RCC 7860 (cell line): ENCODE measurements around the gene LRRC28.
"Not testable (repeated sequence)": the region's sequence is repeated elsewhere in the genome, so short reads cannot be mapped to it uniquely, and the experiment has no call there.

Experiments used
- DNase-seq: peaks from one replicate; pipeline ENCODE4 v3.0.0-alpha.2; 2015; ENCODE audit warnings: low spot score
- FAIRE-seq: peaks from 2 replicates; lab custom pipeline; 2012; peaks lifted over from hg19 to GRCh38; lab: Jason Lieb, UNC

LRRC28 gene

DNA sequence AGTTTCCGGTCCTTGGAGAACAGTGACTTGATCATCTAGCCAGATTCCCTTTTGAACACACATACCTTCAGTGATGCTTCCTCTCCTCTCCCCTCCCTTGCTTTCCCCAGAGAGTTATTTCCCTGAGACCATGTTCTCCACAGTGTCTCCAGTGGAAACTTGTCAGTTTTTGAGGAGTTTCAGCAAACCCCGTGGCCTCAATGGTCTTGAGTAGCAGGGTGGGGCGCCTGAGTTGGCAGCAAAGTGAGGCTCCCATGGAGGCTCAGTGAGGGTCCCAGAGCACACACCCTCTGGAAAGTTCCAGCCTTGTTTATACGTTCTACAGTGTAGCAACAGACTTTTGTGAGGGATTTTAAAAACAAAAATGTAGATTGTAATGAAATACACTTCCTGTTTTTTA is 135.1 kb downstream of the LRRC28 start:
- DNase-seq, result no peak
- FAIRE-seq, result no peak

DNA sequence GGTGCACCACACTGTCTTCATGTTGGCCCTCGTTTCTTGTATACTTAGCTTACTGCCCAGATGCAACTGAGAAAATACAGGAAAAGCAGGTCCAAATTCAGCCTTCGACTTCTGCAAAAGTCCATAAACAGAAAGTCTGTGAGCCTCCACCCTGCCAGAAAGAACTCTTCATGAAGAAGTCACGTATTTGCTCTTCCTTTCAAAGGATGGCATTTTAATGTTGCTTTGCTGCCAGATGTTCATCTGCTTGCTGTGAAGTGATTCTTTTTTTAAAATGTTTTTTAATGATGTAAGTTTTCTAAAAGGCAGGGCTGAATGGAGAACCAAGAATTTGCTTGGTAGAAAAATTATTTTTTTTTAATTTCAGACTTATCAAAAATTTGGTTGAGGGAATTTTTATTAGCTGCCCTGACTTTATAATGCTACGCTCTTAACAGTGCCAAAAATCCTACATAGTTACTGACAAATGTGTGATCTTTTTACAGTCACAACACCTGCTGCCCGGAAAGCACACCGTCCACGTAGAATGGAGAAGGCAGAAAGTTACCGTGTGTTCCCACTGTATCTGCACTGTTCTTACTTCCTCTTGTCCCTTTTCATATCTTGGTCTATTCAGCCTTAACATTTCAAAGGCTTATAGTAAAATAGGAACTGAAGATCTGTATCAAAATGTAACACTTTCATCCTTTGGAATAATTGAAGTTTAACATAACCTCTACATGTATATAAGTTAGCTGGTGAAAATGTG is 136.3 kb downstream of the LRRC28 start:
- no peak for FAIRE-seq

DNA sequence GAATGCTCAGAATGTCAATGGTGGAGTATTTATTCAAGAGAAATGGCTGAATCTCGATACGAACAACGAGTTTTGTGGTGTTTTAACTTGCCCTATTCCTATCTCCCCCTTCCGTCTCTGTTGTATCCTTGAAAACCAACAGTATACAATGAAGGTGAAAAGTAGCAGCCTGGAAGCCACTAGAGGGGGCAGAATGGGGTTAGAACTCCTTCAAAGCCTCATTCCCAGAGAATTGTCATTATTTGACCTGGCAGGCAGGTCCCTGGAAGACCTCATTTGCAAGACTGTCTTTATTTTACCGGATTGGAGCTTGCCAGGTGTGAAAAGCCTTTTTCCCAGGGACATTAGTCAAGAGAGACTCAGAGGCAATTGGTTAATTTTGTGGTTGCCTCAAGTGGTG is 139.4 kb downstream of the LRRC28 start:
- FAIRE-seq (no peak), DNase-seq (no peak)

More for the DNA sequence above, 136.3 kb downstream of the LRRC28 start:
- DNase-seq, result no peak

DNA sequence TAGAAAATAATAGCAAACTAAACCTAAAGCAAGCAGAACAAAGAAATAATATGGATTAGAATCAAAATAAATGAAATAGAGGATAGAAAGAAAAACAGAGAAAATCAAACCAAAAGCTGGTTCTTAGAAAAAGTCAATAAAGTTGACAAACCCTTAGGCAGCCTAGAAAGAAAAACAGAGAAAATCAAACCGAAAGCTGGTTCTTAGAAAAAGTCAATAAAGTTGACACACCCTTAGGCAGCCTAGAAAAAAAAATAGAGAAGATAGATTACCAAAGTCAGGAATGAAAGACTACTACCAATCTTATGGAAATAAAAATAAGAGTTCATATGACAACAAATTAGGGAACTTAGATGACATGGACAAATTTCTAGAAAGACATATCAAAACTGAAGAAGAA is 142.4 kb downstream of the LRRC28 start:
- no peak for FAIRE-seq
- DNase-seq, result no peak

DNA sequence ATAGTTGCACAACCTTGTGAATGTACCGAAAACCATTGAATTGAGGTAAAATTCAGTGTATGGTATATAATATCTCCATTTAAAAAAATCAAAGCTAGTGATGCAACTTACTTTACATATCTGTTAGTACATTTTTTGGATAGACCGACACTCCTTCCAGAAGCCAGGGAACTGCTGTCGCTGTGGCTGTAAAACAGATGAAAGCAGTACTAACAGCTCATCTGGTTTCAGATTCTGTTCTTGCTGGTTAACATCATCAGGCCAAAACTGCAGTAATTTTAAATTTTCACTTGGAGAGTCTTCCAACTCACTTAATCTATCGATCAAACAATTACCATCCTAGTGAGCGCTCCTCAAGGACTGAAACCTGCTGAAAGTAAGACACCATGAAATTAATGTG is 145.1 kb downstream of the LRRC28 start:
- FAIRE-seq (no peak), DNase-seq (no peak)

DNA sequence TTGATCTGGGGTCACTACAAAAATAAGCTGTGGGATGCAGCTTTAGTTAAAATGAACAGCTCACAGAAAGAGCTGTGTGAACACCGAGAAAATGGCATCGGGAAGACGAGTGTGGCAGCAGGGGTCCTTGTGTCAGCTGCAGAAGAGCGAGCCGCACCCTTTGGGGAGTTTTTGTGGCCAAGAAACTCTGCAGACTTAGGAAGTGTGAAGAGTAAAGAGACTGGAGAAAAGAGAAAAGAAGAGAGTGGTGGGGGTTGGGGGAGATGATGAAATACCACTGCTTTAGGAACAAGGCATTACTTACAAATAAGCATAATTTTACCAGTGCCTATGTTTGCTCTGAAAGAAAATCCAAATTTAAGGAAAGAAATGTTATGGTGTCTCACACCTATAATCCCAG is 147.8 kb downstream of the LRRC28 start:
- no peak for DNase-seq
- no peak for FAIRE-seq

DNA sequence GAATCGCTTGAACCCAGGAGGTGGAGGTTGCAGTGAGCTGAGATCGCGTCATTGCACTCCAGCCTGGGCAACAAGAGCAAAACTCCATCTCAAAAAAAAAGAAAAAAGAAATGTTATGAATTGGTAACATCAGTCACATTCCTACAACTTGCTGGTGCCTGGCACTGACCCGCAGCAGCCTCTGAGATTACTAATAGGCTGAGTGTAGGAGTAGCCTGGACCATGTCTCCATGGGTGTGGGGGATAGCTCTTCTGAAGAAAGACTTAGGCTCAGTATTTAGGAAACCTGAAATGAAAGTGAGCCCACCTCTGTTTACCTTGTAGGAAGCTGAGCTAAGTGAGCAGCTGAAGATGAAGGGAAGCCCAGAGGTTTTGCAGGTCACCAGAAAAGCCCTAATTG is 148.3 kb downstream of the LRRC28 start:
- DNase-seq, result no peak
- FAIRE-seq, result no peak

DNA sequence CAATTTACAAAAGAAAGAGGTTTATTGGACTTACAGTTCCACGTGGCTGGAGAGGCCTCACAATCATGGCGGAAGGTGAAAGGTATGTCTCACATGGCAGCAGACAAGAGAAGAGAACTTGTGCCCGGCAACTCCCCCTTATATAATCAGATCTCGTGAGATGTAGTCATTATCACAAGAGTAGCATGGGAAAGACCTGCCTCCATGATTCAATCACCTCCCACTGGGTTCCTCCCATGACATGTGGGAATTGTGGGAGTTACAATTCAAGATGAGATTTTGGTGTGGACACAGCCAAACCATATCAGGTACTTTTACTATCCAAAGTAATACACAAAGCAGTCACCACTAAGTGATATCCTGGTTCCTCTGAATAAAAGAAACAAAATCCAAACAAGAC is 149.9 kb downstream of the LRRC28 start:
- not testable (repeated sequence) for DNase-seq, FAIRE-seq

DNA sequence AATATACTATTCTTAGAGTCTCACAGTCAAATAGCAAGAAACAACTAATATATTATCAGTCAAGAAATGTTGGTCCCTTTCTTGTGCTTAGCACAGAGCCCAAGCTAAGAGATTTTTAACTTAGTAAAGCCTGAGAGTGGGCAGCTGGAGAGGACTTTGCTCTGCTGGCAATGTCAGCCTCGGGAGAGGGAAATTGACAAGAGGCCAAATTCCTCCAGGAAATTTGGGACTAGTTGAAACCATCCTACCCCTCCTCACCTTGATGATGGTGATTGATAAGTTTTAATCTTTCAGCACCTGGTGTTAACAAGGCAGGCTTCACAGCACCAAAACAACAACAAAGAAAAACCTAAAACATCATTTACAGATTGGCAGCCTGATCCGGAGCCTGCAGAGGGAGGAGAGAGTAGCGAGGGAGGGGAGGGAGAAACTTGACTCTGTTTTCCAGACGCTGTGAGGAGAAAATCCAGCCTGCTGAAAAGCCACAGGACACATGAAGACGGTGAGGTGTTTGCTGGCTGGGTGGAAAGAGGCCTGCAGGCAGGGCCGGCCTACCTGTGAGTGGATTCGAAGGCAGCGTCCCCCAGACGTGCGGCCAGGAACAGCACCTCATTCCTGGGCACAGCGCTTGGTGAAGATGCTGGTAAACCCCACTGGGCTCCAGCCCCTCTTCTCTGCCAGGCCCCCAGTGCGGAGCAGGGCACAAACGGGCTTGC is 150.9 kb downstream of the LRRC28 start:
- no peak for DNase-seq
- no peak for FAIRE-seq

DNA sequence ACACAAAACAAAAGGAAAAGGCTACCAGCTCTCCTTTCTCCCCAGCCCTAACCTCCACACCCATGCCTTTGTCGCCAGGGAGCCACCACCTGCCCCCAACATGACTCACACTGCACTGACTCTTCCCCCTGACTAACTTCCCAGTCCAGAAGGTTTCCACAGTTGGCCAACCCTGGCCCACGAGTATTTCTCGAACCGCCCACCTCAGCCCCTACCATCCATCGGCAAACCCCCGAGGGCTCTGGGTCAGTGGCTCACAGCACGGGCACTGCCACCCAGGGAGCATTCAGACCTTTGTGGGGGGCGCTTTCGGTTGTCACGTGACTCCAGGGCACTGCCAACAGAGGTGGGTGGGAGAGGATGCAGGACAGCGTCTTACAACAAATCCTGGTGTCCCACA is 152.3 kb downstream of the LRRC28 start:
- DNase-seq (peak; percentile 38), FAIRE-seq (no peak)

DNA sequence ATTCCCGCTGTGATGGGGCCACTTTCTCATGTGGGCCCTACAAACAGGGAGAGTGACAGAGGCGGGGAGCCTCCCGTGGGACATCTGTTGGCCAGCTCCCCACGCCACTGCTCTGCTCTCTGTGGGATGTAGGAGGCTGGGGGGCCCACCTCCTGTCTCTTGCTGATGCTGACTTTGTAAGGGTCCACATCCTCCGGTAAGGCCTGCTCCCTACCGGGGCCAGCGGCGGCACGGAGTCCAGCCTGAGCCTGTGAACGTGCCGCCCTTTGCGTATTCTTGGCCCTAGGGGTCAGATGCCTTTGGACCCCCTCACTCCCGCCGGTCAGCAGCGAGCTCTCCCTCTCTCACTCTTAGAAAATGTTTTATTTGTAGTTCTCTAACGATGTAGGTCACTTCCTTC is 153.2 kb downstream of the LRRC28 start:
- no peak for FAIRE-seq

DNA sequence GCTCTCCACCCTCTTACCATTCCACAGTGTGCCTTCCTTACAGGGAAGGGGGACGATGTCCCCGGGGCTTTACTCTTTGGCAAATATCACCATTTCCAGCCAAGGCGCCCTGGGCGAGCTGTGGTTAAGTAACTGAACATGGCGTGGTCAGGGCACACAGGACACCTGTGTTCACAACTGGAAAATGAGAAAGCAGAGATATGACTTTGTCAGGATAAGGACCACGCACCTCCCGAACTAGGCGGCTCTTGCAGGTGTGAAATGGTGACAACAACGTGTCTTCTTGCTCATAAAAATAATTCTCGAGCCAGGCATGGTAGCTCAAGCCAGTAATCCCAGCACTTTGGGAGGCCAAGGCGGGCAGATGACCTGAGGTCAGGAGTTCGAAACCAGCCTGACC is 154.8 kb downstream of the LRRC28 start:
- FAIRE-seq (no peak), DNase-seq (no peak)

More for the DNA sequence above, 153.2 kb downstream of the LRRC28 start:
- DNase-seq, result no peak

DNA sequence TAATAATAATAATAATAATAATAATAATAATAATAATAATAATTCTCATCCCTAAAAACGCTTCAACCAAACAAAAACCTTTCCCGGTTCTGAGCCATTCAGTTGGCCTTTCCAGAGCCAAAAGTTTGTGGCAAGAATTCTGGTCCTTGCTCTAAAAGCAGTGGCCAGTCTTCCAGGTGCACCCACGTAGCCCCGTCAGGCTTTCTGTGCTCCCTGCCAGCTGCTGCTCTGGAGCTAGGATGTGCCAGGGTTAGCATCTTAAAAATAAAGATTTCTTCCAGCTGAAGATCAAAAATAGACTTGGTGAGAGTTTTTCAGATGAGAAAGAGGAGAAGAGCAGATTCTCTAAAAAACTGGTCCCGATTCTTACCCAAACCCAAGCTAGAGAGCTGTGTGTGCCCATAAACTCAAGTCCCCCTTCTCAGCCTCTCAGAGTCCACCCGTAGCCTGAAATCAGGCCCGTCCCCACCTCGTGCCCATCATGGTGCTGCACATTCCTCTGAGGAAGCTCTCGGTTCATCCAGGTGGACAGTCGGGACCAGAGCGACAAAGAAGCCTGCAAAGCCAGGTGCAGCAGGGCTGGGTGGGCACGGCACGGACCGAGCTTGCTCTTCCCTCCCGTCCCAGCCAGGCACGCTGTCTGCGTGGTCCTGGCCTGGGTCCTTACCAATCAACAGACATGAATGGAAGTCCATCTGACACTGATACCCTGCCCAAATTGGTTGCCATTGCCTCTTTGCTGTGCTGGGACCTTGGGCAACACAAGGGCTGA is 155.6 kb downstream of the LRRC28 start:
- FAIRE-seq, result no peak
- no peak for DNase-seq

DNA sequence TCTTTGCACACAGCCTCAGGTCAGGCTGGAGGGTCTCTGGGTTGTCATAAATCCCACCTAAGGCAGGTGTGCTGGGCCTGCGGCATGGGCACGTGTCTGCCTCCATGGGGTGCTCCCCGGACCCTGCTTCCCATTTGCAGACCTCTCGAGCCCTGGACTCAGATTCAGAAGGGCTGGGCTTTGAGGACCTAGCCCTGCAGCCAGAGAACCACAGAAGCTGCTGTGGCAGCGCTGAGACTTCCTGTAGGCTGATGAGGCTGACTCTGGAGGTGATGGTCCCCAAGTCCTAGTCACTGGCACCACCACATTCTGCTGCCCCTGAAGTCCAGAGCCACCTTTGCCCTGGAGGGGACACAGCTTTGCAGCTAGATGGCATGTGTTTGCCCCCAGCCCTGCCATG is 156.4 kb downstream of the LRRC28 start:
- no peak for FAIRE-seq

DNA sequence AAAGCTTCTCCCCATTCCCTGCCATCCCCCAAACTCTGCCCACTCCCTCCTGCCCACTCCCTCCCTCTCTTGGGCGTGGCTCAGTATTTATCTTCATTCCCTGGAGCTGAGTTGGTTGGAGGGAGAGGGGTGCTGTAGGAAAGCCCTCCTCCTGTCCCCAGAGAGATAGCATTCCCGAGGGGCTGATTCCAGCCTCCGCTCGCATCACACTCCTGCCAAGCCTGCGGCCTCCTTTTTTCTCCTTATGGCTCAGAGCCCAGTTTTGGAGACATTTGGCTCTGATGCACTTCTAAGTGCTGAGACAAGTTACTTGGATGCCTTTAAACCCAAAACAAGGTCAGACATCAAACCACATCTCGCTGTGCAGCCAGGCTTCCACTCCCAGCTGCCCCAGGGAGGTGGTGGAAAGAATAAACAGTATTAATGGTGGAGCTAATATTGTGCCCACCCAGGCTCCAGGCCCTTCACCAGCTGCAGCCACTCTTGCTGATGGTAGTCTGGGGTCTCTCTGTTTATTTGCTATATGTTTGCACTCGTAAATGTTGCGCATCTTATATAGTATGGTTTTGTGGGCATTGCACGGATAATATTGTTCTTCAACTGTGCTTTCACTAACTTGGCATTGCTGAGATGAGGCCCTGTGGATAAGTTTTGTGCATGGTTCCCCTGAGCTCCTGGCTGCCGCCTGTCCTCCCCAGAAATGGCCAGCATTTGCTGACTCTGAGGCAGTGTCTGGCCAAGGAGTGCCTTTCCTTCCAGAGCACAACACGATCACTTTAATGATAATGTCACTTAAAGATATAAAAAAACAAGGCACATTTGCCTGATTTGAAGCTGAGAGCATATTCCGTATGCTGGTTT is 157.2 kb downstream of the LRRC28 start:
- no peak for FAIRE-seq

More for the DNA sequence above, 156.4 kb downstream of the LRRC28 start:
- no peak for DNase-seq

DNA sequence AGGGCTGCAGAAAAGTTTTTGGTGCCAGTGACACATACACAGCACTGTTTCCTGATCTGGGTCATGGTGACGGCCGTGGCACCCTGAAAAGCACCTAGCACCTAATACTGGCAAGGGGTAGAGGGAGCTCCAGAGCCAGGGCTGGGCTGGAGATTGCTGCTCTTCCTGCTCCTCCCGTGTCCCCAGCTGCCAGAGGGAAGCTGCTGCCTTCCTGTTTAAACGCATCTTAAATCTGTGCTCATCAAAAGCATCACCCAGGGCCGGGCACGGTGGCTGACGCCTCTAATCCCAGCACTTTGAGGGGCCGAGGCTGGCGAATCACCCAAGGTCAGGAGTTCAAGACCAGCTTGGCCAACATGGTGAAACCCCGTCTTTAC is 157.8 kb downstream of the LRRC28 start:
- peak; percentile 22 for DNase-seq

More for the DNA sequence above, 157.2 kb downstream of the LRRC28 start:
- no peak for DNase-seq

DNA sequence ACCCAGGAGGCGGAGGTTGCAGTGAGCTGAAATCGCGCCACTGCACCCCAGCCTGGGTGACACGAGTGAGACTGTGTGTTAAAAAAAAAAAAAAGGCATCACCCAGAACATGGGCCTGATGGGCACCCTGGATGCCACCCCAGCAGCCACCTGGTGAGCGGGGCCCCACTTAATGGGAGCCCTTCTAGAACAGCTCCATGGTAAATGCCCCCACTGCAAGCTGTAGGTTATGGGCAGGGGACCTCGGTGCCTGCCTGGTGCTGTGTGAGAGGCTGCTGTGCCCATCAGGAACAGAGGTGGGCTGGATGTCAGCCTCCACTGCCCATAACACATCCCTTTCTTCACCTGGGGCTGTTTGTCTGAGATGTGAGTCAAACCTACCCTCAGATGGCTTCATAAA is 158.3 kb downstream of the LRRC28 start:
- DNase-seq (no peak), FAIRE-seq (no peak)

More for the DNA sequence above, 157.8 kb downstream of the LRRC28 start:
- FAIRE-seq, result no peak

DNA sequence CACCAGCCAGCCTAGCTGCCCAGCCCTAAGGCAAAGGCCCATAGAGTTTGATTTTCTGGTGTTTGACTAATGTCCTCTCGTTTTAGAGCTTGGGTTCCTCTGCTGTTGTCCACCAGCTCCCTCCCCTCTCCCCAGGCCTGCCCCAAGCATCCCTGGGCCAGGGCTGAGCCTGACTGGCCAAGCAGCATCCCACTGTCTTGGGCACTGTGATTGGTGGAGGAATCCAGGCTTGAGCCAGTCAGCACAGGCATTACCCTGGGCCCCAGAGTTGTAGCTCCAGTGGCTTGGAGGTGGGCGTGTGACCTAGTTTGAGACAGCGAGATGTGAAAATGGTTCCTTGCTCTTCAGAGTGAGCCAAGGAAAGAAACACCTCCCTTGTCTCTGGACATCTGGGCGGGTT is 159.2 kb downstream of the LRRC28 start:
- FAIRE-seq, result no peak
- DNase-seq, result no peak

DNA sequence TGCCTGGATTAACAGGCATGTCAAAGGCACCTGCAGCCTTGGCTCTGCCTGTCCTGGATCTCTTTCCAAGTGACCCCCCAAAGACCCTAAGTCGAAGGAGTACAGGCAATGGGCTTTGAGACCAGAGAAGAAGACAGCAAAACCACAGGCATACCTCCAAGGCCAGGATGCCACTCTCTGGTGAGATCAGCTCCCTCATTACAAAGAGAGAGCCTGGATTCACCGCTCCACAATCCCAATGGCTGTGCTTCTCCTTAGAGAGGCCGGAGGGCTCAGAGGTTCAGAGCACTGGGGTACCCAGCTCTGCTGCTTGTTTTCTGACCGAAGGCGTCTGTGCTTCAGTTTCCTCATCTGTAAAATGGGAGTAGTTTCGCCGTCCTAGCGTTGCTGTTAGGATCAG is 160.0 kb downstream of the LRRC28 start:
- DNase-seq (no peak), FAIRE-seq (no peak)

DNA sequence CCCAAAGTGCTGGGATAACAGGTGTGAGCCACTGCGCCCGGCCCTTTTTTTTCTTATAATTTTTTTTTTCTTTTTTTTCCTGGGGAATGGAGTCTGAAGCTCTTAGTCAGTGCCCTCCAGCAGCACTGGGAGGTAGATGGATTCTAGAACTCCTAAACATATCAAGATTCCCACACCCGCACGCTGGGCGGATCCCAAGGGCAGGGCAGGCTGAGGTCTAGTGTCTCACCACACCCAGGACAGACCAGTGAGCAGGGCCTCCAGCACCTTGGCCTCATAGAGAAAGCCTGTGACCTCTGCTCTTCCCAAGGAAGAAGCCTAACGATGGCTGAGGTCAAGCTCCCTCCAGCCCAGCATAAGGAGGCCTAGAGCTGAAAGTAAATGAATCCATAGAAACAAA is 160.8 kb downstream of the LRRC28 start:
- FAIRE-seq (no peak), DNase-seq (no peak)

DNA sequence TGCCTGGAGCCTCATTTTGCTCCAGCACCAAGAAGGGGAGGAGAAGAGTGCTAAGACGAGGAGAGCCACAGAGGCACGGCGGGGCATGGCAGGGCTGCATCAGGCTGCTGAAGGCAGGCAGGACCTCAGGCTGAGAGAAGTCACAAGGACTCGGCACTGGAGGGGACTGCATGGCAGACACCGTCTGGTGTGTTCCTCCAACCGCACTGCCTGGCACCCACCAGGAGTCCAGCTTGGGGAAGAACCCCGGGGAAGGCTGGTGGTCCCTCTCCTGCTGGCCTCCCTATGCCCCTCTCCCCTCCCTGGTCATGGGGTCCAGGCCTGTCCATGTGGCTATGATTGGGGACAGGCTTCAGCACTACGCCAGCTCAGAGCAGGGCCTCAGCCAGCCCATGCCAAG is 161.3 kb downstream of the LRRC28 start:
- DNase-seq (no peak), FAIRE-seq (no peak)
